Hematopoietic multipotent progenitor cell treated with erythropoietin and hydrocortisone succinate and interleukin-3 and kit ligand, for 6 days (in vitro differentiated cells): Measurements from ENCODE around the gene FRYL.
A peak's percentile ranks its signal among the peaks of the same experiment; 100 is the strongest.

Experiments
- DNase-seq: peaks from one replicate; pipeline ENCODE4 v3.0.0-alpha.2; 2015

FRYL gene

GRCh38 chr4:48543796-48544195 lies 236.3 kb downstream of the FRYL start:
- DNase-seq = no peak

- DNase-seq = no peak
Measured at GRCh38 chr4:48542888-48543287, 237.2 kb downstream of the FRYL start.

- no peak for DNase-seq
Measured at GRCh38 chr4:48539597-48539996, 240.5 kb downstream of the FRYL start.

GRCh38 chr4:48538358-48538757 lies 241.7 kb downstream of the FRYL start:
- DNase-seq = no peak

GRCh38 chr4:48526406-48526805 lies 253.7 kb downstream of the FRYL start:
- peak; percentile 47 for DNase-seq

- no peak for DNase-seq
Measured at GRCh38 chr4:48518143-48518542, 261.9 kb downstream of the FRYL start.

GRCh38 chr4:48509543-48509942 lies 270.5 kb downstream of the FRYL start:
- no peak for DNase-seq

- DNase-seq = no peak
Measured at GRCh38 chr4:48506716-48507115, 273.4 kb downstream of the FRYL start.

GRCh38 chr4:48504352-48504751 lies 275.7 kb downstream of the FRYL start:
- DNase-seq = peak; percentile 60

GRCh38 chr4:48504026-48504330 lies 276.1 kb downstream of the FRYL start:
- no peak for DNase-seq

GRCh38 chr4:48503233-48504025 lies 276.6 kb downstream of the FRYL start:
- no peak for DNase-seq

- DNase-seq = no peak
Measured at GRCh38 chr4:48499551-48500066, 280.5 kb downstream of the FRYL start.

GRCh38 chr4:48498895-48499294 lies 281.2 kb downstream of the FRYL start:
- no peak for DNase-seq

- DNase-seq = peak; percentile 80
Measured at GRCh38 chr4:48495941-48496340, 284.1 kb downstream of the FRYL start.

GRCh38 chr4:48493452-48494100 lies 286.5 kb downstream of the FRYL start:
- no peak for DNase-seq

GRCh38 chr4:48491514-48492176 lies 288.4 kb downstream of the FRYL start:
- no peak for DNase-seq

- peak; percentile 55 for DNase-seq
Measured at GRCh38 chr4:48490680-48491513, 289.2 kb downstream of the FRYL start.

- DNase-seq = peak; percentile 56
Measured at GRCh38 chr4:48490012-48490679, 289.9 kb downstream of the FRYL start, which contains the start of gene ZAR1. TSS of gene ZAR1 (plus strand) at chr4:48490252. CDS start at chr4:48490292, 40 bp downstream.

- DNase-seq = no peak
Measured at GRCh38 chr4:48489683-48490011, 290.4 kb downstream of the FRYL start.

GRCh38 chr4:48484494-48485168 lies 295.4 kb downstream of the FRYL start:
- DNase-seq = peak; percentile 45

- peak; percentile 67 for DNase-seq
Measured at GRCh38 chr4:48483777-48484493, 296.1 kb downstream of the FRYL start.
